ENCODE results near the gene CAVIN2.

CAVIN2 gene, protein sequence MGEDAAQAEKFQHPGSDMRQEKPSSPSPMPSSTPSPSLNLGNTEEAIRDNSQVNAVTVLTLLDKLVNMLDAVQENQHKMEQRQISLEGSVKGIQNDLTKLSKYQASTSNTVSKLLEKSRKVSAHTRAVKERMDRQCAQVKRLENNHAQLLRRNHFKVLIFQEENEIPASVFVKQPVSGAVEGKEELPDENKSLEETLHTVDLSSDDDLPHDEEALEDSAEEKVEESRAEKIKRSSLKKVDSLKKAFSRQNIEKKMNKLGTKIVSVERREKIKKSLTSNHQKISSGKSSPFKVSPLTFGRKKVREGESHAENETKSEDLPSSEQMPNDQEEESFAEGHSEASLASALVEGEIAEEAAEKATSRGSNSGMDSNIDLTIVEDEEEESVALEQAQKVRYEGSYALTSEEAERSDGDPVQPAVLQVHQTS

DNA sequence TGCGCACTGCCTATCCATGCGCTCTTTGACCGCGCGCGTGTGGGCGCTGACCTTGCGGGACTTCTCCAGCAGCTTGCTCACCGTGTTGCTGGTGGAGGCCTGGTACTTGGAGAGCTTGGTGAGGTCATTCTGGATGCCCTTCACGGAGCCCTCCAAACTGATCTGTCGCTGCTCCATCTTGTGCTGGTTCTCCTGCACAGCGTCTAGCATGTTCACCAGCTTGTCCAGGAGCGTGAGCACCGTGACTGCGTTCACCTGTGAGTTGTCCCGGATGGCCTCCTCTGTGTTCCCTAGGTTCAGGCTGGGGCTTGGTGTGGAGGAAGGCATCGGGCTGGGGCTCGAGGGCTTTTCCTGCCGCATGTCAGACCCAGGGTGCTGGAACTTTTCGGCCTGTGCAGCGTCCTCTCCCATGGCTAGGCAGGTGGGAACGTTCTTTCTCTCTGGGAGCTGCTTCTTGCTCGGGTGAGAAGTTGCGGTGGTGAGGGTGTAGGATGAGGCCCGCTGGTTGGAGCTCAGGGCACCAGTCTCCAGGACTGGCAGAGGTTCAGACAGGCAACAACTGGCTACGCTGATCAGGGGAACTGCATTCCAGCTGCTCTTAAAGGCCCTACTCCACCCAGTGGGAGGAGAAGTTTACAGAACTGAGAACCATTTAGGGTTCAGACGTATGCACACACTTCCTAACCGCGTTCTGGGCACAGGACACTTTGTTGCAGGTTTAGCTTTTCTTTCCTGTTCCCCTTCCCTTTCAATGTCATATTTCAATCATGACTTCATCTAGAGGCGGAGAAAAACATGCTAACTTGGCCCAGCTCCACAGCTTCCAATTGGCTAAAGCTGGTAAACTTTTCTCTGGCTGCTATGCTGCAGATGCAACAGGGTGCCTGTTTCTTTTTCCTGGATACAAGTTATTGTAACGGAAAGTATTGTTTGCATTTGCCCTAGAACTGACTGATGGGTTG lies at the start of gene CAVIN2:
Gene CAVIN2 (minus strand): TSS at position 574 of the 962 bp plus-strand sequence. CDS start 163 bp downstream, at position 411.
- DNase-seq = no peak

DNA sequence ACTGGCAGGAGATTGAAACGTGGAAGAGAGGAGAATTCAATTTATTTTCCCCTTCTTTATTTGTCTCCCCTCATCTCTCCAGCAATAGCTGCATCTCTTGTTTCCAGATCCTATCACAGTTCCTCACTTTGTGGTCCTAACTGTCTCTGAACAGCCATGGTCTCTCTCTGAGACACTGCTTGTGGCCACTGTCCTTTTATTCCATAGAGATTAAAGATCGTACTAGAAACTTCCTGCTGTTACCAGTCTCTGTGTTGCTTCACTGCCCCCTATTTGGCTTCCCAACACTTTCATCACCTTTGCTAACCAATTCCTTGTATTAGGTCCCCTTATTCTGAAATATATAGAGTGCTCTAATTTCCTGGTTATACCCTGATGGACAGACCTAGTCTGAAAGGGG lies 48.9 kb upstream of the CAVIN2 start:
- DNase-seq = no peak

DNA sequence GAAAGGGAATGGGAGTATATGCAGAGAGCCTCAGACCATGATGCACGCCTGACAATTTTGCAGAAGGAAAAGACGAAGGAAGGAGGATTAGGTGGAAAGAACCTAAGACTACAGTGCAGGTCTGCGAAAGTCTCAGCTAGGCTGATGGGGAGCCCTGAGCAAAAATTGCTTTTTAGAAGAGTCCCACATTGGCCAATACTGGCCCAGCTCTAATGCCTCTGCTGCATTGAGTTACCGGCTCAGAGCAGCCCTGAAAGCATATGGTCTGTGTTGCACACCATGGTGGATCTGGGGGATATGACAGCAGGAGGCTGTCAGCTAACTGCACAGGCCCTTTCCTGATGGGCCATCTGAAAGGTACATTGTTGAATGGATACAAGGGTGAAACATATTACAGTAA lies 48.3 kb upstream of the CAVIN2 start:
- DNase-seq = no peak

DNA sequence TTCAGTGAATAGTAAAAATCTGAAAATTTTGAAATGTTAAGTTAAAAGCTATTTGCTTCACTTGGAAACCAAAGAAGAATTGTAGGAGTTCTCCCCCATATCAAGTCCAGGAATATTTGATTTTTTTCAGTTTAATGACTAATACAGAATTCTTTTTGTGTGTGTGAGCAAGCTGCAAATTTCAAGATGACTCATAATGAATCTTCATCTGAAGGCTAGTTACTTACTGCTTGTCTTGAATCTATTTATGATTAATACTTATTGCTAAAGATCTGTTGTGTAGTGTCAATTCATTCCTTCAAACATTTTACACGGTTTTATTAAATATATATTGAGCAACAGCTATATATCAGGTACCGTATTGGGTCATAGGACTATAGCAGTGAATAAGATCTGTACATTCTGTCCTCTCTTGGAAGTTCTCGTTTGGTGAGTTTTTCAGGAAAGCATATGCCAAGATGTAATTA lies 47.8 kb upstream of the CAVIN2 start:
- DNase-seq = peak; percentile 35 to 81

GRCh38 chr2:191892391-191892790 lies 45.5 kb upstream of the CAVIN2 start:
- no peak for DNase-seq

GRCh38 chr2:191891656-191892055 lies 44.8 kb upstream of the CAVIN2 start:
- DNase-seq = no peak

DNA sequence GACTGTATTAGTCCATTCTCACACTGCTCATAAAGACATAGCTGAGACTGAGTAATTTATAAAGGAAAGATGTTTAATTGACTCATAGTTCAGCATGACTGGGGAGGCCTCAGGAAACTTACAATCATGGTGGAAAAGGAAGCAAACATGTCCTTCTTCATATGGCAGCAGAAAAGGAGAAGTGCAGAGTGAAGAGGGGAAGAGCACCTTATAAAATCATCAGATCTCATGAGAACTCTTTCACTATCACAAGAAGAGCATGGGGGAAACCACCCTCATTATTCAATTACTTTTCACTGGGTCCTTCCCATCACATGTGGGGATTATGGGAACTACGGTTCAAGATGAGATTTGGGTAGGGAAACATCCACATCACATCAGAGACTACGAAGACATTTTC lies 43.0 kb upstream of the CAVIN2 start:
- no peak for DNase-seq

DNA sequence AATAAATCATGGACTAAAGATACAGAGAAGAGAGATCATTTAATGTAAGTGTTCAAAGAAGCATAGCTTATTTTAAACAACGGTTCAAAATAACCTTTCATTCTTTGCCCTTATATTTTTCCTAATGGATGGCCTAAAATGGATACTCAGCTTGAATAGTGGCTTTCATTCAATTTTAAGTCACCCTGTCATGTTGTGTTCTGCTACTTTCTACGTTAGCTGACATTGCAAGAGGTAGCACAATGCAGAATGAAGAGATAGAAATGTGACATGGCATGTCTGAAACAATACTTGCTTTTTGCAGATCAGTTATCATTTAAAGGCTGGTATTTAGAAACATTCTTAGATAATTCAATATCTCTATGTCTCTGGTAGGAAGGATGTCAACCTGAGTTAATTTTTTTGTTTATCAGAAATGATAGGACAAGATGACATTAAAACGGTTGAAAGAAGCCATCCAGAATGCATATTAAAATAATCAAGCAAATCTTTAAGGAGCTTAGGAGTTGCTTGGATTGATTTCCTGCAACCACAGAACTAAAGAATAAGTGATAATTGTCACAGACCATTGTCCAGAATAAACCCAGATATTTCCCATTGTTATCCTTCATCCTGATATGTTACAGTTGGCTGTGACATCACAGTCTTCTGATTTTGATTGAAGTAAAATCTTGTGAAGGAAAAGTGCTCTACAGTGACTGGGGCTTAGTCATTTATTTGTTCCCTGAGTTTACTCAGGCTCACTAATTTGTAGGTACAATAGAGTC lies 41.7 kb upstream of the CAVIN2 start:
- no peak for DNase-seq

GRCh38 chr2:191885650-191886049 lies 38.8 kb upstream of the CAVIN2 start:
- DNase-seq = no peak

- no peak for DNase-seq
Measured at GRCh38 chr2:191885098-191885497, 38.2 kb upstream of the CAVIN2 start.

- no peak for DNase-seq
Measured at GRCh38 chr2:191881982-191882816, 35.3 kb upstream of the CAVIN2 start.

GRCh38 chr2:191878548-191879279 lies 31.8 kb upstream of the CAVIN2 start:
- peak in 1 of 2 experiments; percentile 72 for DNase-seq

DNA sequence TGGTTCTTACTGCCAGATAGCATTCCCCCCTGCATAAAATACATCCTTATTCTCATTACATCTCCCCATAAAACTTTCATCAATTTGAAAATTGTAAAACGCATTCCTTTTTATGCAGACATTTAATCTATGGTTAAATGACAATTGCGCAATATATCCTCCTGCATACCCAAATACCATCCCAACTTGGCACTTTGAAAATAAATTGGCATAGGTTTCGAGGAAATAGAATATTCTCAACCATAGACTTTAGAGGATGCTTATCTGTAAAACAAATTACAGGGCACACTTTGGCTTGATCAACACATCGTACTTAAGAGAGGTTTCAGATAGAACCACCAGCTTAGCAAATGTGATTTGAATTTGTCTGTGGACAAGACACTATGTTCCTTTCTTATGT lies 31.0 kb upstream of the CAVIN2 start:
- DNase-seq = no peak

- no peak for DNase-seq
Measured at GRCh38 chr2:191875859-191876258, 29.0 kb upstream of the CAVIN2 start.

GRCh38 chr2:191870744-191871143 lies 23.9 kb upstream of the CAVIN2 start:
- DNase-seq = peak in 1 of 2 experiments; percentile 22

DNA sequence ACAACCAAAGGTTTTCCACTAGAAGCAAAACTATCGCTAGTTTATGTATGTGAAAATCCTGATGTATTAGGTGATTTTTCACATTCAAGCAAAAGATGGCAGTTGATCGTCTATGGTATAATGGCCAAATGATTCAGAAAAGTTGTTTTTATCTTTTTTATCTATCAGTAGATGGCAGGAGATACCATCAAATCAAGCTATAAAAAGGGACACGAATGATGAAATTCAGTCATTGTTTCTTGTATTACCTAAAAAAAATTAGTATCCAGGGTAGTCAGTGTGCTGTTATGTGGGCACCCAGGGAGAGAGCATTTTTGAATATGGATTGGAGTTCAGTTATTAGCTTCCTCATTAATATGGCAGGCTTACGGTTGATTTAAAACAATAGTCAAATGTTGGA lies 22.9 kb upstream of the CAVIN2 start:
- DNase-seq = peak in 1 of 2 experiments; percentile 29

DNA sequence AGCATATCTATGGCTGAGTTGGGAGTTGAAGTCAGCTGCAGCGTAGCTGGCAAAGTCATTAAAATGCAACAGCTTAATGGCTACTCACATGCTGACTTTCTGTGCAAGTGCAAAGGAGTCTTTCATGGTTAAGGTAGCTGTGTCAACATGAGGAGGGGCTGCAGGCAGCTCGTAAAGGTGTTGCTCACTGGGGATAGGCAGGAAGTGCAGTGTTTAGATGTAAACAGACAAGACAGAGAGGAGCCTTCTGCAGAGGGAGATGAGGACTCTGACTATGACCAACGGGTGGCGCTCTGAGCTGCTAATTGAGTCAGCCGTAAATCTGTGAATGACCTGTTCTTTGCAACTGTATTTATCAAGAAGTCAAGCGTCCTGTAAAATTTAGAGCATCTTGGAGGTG lies 22.3 kb upstream of the CAVIN2 start:
- peak in 1 of 2 experiments; percentile 23 for DNase-seq

GRCh38 chr2:191867507-191867847 lies 20.6 kb upstream of the CAVIN2 start:
- no peak for DNase-seq

DNA sequence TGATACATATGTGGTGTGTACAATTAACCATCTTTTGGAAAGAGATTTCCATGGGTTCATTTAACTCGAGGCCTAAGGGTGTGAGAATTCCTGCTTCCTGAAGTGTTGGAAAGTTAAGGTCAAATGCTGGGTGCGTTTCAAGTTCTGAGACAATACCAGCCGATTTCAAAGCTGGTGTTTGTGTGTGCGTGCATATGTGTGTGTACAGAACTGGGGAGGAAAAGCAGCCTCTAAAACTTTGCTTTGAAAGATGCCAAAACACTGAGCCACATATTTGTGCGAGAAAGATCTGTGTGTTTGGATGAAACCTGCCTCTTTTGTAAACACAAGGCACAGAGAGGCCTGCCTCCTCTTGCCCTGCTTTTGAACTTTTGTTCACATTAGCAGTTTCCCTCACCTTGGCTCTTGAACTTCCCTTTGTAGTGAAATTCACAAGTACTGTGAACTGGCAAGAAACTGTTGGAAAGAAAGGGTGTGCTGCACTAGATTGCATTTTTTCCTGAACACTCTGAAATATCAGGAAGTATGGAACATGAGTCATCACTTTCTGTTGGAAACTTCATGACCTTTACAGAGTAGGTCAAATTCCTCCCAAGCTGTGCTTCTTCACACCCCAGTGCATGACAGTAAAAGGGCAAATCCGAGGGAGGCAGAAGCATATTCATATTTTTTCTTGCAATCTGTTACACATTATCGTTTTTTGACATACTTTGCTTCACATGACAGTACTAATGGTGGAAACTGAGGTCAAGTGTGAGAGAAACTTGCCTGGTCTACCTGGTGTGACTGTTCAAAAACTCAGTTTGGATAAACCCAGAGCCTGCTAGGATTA lies 20.0 kb upstream of the CAVIN2 start:
- peak; percentile 75 to 97 for DNase-seq

DNA sequence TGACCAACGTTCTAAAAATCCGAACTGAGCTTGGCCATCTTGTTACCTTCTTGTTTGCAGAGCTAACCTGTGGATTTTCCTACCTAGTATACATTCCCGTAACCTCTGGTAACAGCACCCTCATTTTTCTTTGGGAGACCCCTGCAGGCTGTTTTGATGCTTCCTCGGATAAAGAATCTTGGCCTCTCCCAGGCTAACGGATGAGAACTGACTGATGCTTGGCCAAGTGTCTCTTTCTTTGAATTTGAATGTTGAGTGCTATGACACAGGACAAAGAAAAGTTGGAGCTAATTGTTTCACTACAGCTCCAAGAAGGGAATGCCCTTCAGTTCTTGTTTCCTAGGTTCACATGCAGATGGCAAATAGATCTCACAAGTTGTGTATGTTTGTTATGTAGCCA lies 19.3 kb upstream of the CAVIN2 start:
- no peak for DNase-seq
